Stimulated activated naive CD8-positive, alpha-beta T cell treated with anti-CD3 and anti-CD28 coated beads, Interleukin-15, Interleukin-2, amounts not matched to agents 100 ng/mL and 50 ng/mL, for 24 hours (primary cell): ENCODE measurements around the gene KLK14.

Experiments
- H3K27ac Mint-ChIP-seq: one replicate; pipeline ENCODE4 v1.8.0; 2021; ENCODE audit warnings: mild to moderate bottlenecking, mixed read lengths
- H3K27me3 Mint-ChIP-seq: one replicate; pipeline ENCODE4 v1.8.0; 2021; ENCODE audit warnings: mixed read lengths
- H3K36me3 Mint-ChIP-seq: one replicate; pipeline ENCODE4 v1.8.0; 2021; ENCODE audit warnings: low read depth, mixed read lengths
- H3K4me1 Mint-ChIP-seq: one replicate; pipeline ENCODE4 v1.8.0; 2021; ENCODE audit warnings: low read depth, mixed read lengths
- H3K4me3 Mint-ChIP-seq: one replicate; pipeline ENCODE4 v1.8.0; 2021; ENCODE audit warnings: mild to moderate bottlenecking, mixed read lengths
- H3K9me3 Mint-ChIP-seq: one replicate; pipeline ENCODE4 v1.8.0; 2021; ENCODE audit warnings: mixed read lengths

Gene KLK14

DNA sequence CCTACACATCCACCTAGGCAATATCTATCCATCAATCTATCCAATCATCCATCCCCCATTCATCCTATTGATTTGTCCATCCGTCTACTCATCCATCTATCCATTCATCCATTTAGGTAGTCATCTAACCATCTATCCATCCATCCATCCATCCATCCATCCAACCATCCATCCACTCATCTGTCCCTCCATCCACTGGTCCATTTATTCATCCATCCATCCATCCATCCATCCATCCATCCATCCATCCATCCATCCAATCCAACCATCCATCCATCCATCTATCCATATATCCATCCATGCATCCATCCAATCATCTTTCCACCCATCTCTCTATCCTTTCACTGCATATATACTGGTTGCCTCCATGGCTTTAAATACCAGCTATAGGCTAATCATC lies 21.7 kb downstream of the KLK14 start:
- no peaks in the 10 kb centered on the region for H3K36me3 Mint-ChIP-seq
- H3K27me3 Mint-ChIP-seq = peaks cover 40% of the 10 kb centered on the region
- H3K4me1 Mint-ChIP-seq = peaks cover 3% of the 10 kb centered on the region
- no peak overlapping the region for H3K27ac Mint-ChIP-seq
- peaks cover 5% of the 10 kb centered on the region for H3K9me3 Mint-ChIP-seq
- no peak overlapping the region for H3K4me3 Mint-ChIP-seq

DNA sequence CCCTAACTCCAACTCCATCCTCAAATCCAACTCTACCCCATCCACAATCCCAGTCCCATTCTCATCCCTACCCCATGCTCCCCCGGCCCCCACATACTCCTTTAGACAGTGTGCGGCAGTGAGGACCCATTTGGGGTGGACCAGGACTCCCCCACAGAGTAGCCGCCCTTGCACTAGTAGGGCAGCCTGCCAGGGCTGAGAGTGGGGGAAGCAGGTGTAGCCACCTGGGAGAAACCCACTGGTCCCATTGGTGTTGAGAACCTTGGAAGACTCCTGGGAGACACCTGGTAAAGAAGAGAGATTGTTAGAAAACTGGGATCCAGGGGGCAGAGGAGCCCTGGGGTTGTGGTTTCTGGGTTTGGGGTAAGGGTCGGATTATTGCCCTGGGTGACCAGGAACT lies 22.4 kb downstream of the KLK14 start:
- Mint-ChIP-seq H3K27ac (no peak overlapping the region), H3K36me3 (no peaks in the 10 kb centered on the region), H3K4me1 (peaks cover 3% of the 10 kb centered on the region), H3K27me3 (peaks cover 40% of the 10 kb centered on the region), H3K9me3 (peaks cover 5% of the 10 kb centered on the region), H3K4me3 (no peak overlapping the region)

- Mint-ChIP-seq H3K9me3 (peaks cover 5% of the 10 kb centered on the region), H3K27ac (no peak overlapping the region), H3K27me3 (peaks cover 39% of the 10 kb centered on the region), H3K4me1 (no peaks in the 10 kb centered on the region), H3K36me3 (no peaks in the 10 kb centered on the region), H3K4me3 (no peak overlapping the region)
These were observed 23.0 kb downstream of the KLK14 start for GRCh38 chr19:51059715-51060114.

GRCh38 chr19:51055866-51056265 lies 26.8 kb downstream of the KLK14 start:
- no peak overlapping the region for H3K27ac Mint-ChIP-seq
- H3K4me1 Mint-ChIP-seq = no peaks in the 10 kb centered on the region
- H3K36me3 Mint-ChIP-seq = no peaks in the 10 kb centered on the region
- H3K9me3 Mint-ChIP-seq = no peaks in the 10 kb centered on the region
- peaks cover 27% of the 10 kb centered on the region for H3K27me3 Mint-ChIP-seq
- H3K4me3 Mint-ChIP-seq = no peak overlapping the region

GRCh38 chr19:51047031-51047335 lies 35.7 kb downstream of the KLK14 start:
- H3K4me3 Mint-ChIP-seq = no peak overlapping the region
- no peaks in the 10 kb centered on the region for H3K4me1 Mint-ChIP-seq
- H3K27me3 Mint-ChIP-seq = peaks cover 25% of the 10 kb centered on the region

GRCh38 chr19:51044327-51044726 lies 38.4 kb downstream of the KLK14 start:
- no peaks in the 10 kb centered on the region for H3K36me3 Mint-ChIP-seq
- peaks cover 17% of the 10 kb centered on the region for H3K27me3 Mint-ChIP-seq
- H3K9me3 Mint-ChIP-seq = no peaks in the 10 kb centered on the region
- no peak overlapping the region for H3K4me3 Mint-ChIP-seq
- no peaks in the 10 kb centered on the region for H3K4me1 Mint-ChIP-seq
- no peak overlapping the region for H3K27ac Mint-ChIP-seq

More at GRCh38 chr19:51047031-51047335, 35.7 kb downstream of the KLK14 start:
- no peaks in the 10 kb centered on the region for H3K9me3 Mint-ChIP-seq
- no peaks in the 10 kb centered on the region for H3K36me3 Mint-ChIP-seq
- no peak overlapping the region for H3K27ac Mint-ChIP-seq

DNA sequence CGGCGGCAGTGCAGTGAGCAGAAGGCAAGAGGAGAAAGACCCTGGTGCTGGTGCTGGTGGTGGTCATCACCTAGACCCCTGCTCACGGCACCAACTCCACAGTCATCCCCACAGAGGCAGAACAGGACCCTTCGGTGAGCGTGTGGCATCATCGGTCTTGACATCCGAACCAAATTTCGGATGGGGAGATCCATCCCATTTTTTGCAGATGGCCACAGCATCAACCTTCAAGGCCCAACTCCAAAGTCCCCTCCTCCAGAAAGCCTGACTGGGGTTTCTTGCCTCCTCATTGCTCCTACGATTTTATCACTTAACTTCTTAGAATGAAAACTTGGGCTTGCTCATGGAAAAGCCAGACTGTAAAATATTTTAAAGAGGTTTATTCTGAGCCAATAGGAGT lies 39.2 kb downstream of the KLK14 start:
- Mint-ChIP-seq H3K27ac (no peak overlapping the region), H3K36me3 (no peaks in the 10 kb centered on the region), H3K4me1 (no peaks in the 10 kb centered on the region), H3K4me3 (no peak overlapping the region), H3K27me3 (peaks cover 17% of the 10 kb centered on the region), H3K9me3 (no peaks in the 10 kb centered on the region)

- no peaks in the 10 kb centered on the region for H3K36me3 Mint-ChIP-seq
- no peaks in the 10 kb centered on the region for H3K4me1 Mint-ChIP-seq
- peaks cover 4% of the 10 kb centered on the region for H3K27me3 Mint-ChIP-seq
- no peaks in the 10 kb centered on the region for H3K9me3 Mint-ChIP-seq
- no peak overlapping the region for H3K4me3 Mint-ChIP-seq
- no peak overlapping the region for H3K27ac Mint-ChIP-seq
These were observed 42.5 kb downstream of the KLK14 start for GRCh38 chr19:51040151-51040550.

GRCh38 chr19:51036519-51036918 lies 46.2 kb downstream of the KLK14 start:
- Mint-ChIP-seq H3K27me3 (peaks cover 8% of the 10 kb centered on the region), H3K4me3 (no peak overlapping the region), H3K9me3 (no peaks in the 10 kb centered on the region), H3K4me1 (no peaks in the 10 kb centered on the region), H3K27ac (no peak overlapping the region), H3K36me3 (no peaks in the 10 kb centered on the region)

DNA sequence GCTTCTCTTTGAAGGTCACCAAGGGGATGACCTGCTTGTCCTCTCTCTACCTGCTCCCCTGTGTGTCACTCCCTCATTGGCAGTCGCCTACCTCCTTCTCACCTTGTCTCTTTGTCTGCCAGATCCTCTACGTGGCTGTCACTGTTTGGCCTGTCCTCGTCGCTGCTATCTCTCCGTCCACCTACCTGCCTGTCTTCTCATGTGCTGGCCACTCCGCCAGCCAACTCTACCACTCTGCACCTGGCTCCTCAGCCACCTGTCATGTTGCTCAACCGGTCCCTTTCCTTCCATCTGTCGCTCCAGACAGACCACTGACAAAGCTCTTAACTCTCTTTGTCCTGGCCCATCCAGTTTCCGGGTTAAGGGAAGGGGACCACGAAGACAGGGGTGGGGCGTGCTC lies 48.0 kb downstream of the KLK14 start, which contains the start of gene KLK12:
TSS of gene KLK12 (minus strand) at position 299 of the 400 bp plus-strand sequence. CDS start 381 bp downstream, outside the sequence.
- Mint-ChIP-seq H3K36me3 (no peaks in the 10 kb centered on the region), H3K4me3 (no peak within 1 kb of the TSS), H3K27me3 (peaks cover 9% of the 10 kb centered on the region), H3K4me1 (no peaks in the 10 kb centered on the region), H3K27ac (no peak within 1 kb of the TSS), H3K9me3 (no peaks in the 10 kb centered on the region)

DNA sequence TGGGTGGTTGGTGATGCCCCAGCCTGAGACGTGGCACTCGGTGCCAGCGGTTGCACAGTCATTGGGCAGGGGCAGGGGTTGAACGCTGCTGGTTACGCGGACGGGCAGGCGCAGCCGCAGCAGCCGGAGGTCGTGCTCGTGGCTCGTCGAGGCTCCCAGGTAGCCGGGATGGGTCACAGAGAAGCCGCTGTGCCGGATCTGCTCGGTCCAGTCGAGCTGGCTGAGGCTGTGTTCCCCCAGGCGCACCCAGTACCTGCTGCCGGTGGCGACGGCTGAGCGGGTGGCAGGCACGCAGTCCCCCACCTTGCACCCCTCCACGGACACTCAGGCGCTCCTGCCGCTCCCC lies 50.8 kb downstream of the KLK14 start:
- no peak overlapping the region for H3K4me3 Mint-ChIP-seq
- peaks cover 13% of the 10 kb centered on the region for H3K27me3 Mint-ChIP-seq
- no peaks in the 10 kb centered on the region for H3K4me1 Mint-ChIP-seq
- no peaks in the 10 kb centered on the region for H3K9me3 Mint-ChIP-seq
- H3K36me3 Mint-ChIP-seq = no peaks in the 10 kb centered on the region
- H3K27ac Mint-ChIP-seq = no peak overlapping the region

DNA sequence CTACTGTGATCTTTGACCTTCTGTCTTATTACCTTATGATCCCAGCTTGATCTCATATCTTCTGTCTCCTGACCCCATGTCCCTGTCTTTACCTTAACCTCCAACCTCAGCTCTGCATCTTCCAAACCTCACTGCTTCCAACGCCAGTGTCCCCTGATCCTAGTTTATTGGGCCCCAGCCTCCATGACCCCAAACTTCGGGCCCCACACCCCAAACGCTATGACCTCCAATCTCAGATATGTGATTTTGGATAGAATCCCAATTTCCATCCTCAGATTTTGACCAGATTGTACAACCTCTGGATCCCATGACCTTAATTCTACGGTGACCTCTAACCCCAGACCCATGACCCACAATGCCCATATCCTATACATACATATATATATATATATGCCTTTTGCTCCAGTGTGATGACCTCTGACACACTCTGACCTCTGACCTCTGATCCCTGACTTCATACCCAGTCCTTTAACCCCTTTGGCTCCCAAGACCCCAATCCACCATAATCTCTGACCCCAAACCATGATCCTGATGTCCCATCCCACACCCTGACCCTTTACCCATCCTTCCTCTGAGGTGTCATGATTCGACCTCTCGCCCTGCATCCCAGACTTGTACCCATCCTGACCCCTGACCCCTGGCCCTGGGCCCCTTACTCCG lies 51.3 kb downstream of the KLK14 start:
- Mint-ChIP-seq H3K4me1 (no peaks in the 10 kb centered on the region), H3K36me3 (no peaks in the 10 kb centered on the region), H3K27ac (no peak overlapping the region), H3K9me3 (no peaks in the 10 kb centered on the region), H3K27me3 (peaks cover 16% of the 10 kb centered on the region), H3K4me3 (no peak overlapping the region)

DNA sequence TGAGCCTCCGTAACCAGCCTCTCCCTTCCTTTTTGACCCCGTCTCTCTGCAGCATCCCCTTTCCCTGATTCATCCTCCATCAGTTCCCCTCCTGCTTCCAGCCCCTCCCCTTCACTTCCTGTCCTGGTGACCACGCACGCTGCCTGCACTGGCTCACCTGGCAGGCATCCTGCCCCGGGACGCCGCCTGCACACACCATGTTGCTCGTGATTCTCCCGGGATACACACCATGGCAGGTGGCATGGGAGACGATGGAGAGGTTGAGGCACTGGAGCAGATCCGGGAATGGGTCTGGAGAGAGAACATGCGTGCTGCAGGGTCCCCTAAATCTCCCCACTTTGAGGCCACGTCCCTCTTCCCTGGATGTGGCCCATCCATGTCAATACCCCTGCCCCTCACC lies 52.1 kb downstream of the KLK14 start:
- no peaks in the 10 kb centered on the region for H3K36me3 Mint-ChIP-seq
- no peaks in the 10 kb centered on the region for H3K9me3 Mint-ChIP-seq
- peaks cover 16% of the 10 kb centered on the region for H3K27me3 Mint-ChIP-seq
- no peak overlapping the region for H3K4me3 Mint-ChIP-seq
- H3K4me1 Mint-ChIP-seq = no peaks in the 10 kb centered on the region
- no peak overlapping the region for H3K27ac Mint-ChIP-seq

DNA sequence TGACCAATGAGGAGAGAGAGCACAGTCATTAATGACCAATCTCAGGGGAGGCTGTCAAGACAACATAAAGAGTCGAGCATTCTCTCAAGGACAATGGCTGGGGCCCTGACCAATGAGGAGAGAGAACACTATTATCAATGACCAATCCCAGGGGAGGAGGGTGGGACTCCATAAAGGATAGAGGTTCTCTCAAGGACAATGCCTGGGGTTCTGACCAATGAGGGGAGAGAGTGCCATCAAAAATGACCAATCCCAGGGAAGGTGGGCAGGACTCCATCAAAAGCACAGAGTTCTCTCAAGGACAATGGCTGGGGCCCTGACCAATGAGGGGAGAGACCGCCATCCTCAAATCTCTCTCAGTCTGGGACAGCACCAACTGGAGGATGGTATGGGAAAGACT lies 53.0 kb downstream of the KLK14 start:
- peaks cover 10% of the 10 kb centered on the region for H3K27me3 Mint-ChIP-seq
- H3K27ac Mint-ChIP-seq = no peak overlapping the region
- H3K4me3 Mint-ChIP-seq = no peak overlapping the region
- no peaks in the 10 kb centered on the region for H3K4me1 Mint-ChIP-seq
- H3K36me3 Mint-ChIP-seq = no peaks in the 10 kb centered on the region
- H3K9me3 Mint-ChIP-seq = no peaks in the 10 kb centered on the region
